ENCODE measurements around the gene CEMIP. TPM values are rescaled to one million over a fixed set of nuclear protein-coding genes. Genes with fewer than 3 reads are reported as not detected.

Gene CEMIP
- polyA plus RNA-seq, 1 experiment, result 725 TPM

DNA sequence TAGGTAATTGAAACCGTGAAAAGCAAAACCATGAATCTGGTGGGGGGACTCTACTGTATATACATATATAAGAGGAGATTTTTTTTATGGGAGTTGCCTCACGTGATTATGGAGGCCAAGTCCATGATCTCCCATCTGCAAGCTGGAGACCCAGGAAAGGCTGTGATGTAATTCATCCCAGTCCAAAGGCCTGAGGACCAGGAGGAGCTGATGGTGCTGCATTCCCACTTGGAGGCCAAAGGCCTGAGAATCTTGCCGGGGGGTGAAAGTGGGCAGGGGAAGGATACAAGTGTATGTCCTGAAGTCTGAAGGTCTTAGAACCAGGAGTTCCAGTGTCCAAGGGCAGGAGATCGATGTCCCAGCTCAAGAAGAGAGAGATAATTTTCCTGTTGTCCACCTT is 37.1 kb upstream of the CEMIP start:
- no peak for DNase-seq (ENCODE audit: low read depth)
- Histone ChIP-seq H3K4me3 (ENCODE audit: low read depth, low read length) (no peak overlapping the region), H3K27me3 (ENCODE audit: control insufficient read depth, insufficient read depth, low read length) (no peaks in the 10 kb centered on the region), H3K36me3 (ENCODE audit: control insufficient read depth, insufficient read depth, low read length) (no peaks in the 10 kb centered on the region; the same call in 1 of the 2 replicates)
- CTCF ChIA-PET, result interaction anchor here (0.6 to 1.7 kb wide), 4 partner anchors 9 to 149 kb away, joined by 3 to 6 read pairs (median 4); no protein-coding TSS in a partner anchor
- POLR2A ChIA-PET, result no interaction called here
- no peak for TF ChIP-seq CTCF (IDR thresholded peaks at IDR 0.05; ENCODE audit: insufficient read depth, low read depth, low read length)

DNA sequence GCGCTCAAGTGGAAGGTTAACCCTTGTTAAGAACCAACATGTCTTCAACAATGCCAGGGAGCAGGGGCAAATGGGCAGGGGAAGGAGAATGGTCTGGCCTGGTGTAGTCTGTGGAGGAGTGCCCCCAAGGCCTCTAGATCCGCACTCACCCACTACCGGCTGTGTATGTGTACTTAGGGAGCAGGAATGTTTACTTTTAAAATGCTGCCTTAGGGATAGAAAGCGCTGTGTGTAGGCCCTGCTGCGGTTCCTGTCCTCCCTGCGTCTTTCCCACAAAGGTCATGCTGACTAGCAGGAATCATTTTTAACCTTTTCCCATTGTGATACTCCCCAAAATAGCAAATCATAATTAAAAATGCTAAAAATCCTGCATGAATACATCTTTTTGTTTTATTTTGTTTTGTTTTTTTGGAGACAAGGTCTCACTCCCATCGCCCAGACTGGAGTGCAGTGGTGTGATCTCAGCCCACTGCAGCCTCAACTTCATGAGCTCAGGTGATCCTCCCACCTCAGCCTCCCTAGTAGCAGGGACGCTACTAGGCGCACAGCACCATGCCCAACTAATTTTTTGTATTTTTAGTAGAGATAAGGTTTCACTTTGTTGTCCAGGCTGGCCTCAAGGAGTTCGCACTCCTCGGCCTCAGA is 35.9 kb upstream of the CEMIP start:
- Histone ChIP-seq H3K27me3 (ENCODE audit: control insufficient read depth, insufficient read depth, low read length) (no peaks in the 10 kb centered on the region), H3K4me3 (ENCODE audit: low read depth, low read length) (no peak overlapping the region), H3K36me3 (ENCODE audit: control insufficient read depth, insufficient read depth, low read length) (no peaks in the 10 kb centered on the region)
- POLR2A ChIA-PET, result no interaction called here
- TF ChIP-seq CTCF (IDR thresholded peaks at IDR 0.05; ENCODE audit: insufficient read depth, low read depth, low read length), result no peak
- DNase-seq (ENCODE audit: low read depth), result no peak
- CTCF ChIA-PET, result interaction anchor here (0.9 to 1.7 kb wide), 3 partner anchors 9 to 33 kb away, joined by 3 to 6 read pairs (median 4); no protein-coding TSS in a partner anchor

DNA sequence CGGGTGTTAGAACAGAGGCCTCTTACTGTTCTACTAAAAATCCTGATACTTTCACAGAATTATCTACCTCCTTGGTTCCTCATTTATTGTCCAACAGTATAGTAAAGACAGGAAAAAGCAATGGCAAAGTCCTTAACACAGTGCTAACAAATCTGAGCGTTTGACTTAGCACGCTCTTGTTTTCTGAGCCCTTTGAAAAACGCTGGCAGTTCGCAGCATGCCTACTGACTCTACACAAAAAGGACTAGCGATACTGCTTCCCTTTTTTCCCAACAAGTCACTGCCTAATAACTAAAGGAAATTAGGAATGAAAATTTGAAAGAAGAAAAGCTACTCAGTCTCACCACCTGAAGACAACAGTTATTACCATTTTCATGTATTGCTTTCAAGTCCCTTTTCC is 34.8 kb upstream of the CEMIP start:
- no peak for DNase-seq (ENCODE audit: low read depth)
- H3K36me3 ChIP-seq (ENCODE audit: control insufficient read depth, insufficient read depth, low read length), result no peaks in the 10 kb centered on the region
- TF ChIP-seq CTCF (IDR thresholded peaks at IDR 0.05; ENCODE audit: insufficient read depth, low read depth, low read length), result no peak
- CTCF ChIA-PET, result no interaction called here
- no peaks in the 10 kb centered on the region for H3K27me3 ChIP-seq (ENCODE audit: control insufficient read depth, insufficient read depth, low read length)
- no peak overlapping the region for H3K4me3 ChIP-seq (ENCODE audit: low read depth, low read length)
- POLR2A ChIA-PET, result interaction anchor here (0.6 to 0.8 kb wide), 3 partner anchors 195 to 289 kb away, joined by 3 to 4 read pairs (median 4); no protein-coding TSS in a partner anchor

DNA sequence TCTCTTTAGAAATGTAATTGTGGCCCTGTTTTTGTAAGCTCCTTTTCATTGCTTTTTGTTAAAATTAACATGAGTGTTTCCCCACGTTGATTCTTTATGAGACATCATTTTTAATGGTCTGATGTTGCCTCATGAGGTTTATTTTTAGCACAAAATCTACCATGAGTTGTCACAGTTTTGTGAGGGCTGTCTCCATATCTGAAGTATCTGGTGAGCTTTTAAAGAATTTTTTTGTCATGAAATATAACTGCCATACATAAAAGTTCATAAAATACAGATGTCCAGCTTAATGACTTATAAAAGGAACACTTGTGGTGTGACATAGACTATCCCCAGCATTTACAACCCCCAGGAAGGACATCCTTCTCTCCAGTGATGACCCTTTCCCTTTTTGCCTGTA is 34.3 kb upstream of the CEMIP start:
- CTCF ChIA-PET, result no interaction called here
- no peak overlapping the region for H3K4me3 ChIP-seq (ENCODE audit: low read depth, low read length)

DNA sequence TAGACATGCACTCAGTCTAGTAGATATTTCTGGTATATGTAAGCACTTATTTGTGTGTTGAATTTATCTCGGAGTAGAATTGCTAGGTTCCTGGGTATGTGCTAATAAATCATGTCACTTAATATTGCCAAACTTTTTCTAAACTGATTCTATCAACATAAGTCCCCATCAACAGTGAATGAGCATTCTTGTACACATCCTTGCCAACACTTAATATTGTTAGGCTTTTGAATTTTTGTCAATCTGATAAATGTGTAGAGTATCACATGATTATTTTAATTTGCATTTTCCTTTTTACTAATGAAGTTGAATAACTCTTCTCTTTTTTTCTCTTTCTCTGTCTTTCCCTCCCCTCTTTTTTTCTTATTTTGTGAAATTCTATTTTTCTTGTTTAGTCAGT is 33.3 kb upstream of the CEMIP start:
- no peak for DNase-seq (ENCODE audit: low read depth)
- Histone ChIP-seq H3K27me3 (ENCODE audit: control insufficient read depth, insufficient read depth, low read length) (no peaks in the 10 kb centered on the region), H3K36me3 (ENCODE audit: control insufficient read depth, insufficient read depth, low read length) (peaks cover 3% of the 10 kb centered on the region), H3K4me3 (ENCODE audit: low read depth, low read length) (no peak overlapping the region)
- POLR2A ChIA-PET, result no interaction called here
- no peak for TF ChIP-seq CTCF (IDR thresholded peaks at IDR 0.05; ENCODE audit: insufficient read depth, low read depth, low read length)
- CTCF ChIA-PET, result no interaction called here

More for the DNA sequence above, 34.3 kb upstream of the CEMIP start:
- POLR2A ChIA-PET, result interaction anchor here (0.6 to 0.8 kb wide), 3 partner anchors 196 to 289 kb away, joined by 3 to 4 read pairs (median 4); no protein-coding TSS in a partner anchor
- H3K36me3 ChIP-seq (ENCODE audit: control insufficient read depth, insufficient read depth, low read length), result no peaks in the 10 kb centered on the region; the same call in none of the 2 replicates
- no peak for TF ChIP-seq CTCF (IDR thresholded peaks at IDR 0.05; ENCODE audit: insufficient read depth, low read depth, low read length)
- no peaks in the 10 kb centered on the region for H3K27me3 ChIP-seq (ENCODE audit: control insufficient read depth, insufficient read depth, low read length)
- peak; percentile 69 for DNase-seq (ENCODE audit: low read depth)

Data from BJ (cell line).